Activated T-helper 1 cell treated with anti-CD3 and anti-CD28 coated beads, Interleukin-12 subunit alpha, Interleukin-12 subunit beta, Interleukin-2, Interleukin-4 antibody, amounts not matched to agents 30 ng/mL and 10 ng/mL and 1 ng/mL, durations not matched to agents 14 hours and 24 hours and 36 hours (primary cell): Measurements from ENCODE around the gene PDLIM5. TPM values are rescaled to one million over a fixed set of nuclear protein-coding genes. Genes with fewer than 3 reads are reported as not detected.
"Not testable (repeated sequence)": the region's sequence is repeated elsewhere in the genome, so short reads cannot be mapped to it uniquely, and the experiment has no call there.

Experiments
- DNase-seq: peaks from one replicate; pipeline ENCODE4 v3.0.0; 2021; ENCODE audit warnings: low spot score
- H3K27ac Mint-ChIP-seq: one replicate; pipeline ENCODE4 v1.8.0; 2021; ENCODE audit warnings: mild to moderate bottlenecking, mixed read lengths
- H3K27me3 Mint-ChIP-seq: one replicate; pipeline ENCODE4 v1.8.0; 2022; ENCODE audit warnings: mild to moderate bottlenecking, moderate library complexity, mixed read lengths; ENCODE audit not compliant: insufficient read depth
- H3K36me3 Mint-ChIP-seq: one replicate; pipeline ENCODE4 v1.8.0; 2021; ENCODE audit warnings: low read depth, mixed read lengths
- H3K4me1 Mint-ChIP-seq: one replicate; pipeline ENCODE4 v1.8.0; 2021; ENCODE audit warnings: low read depth, mixed read lengths
- H3K4me3 Mint-ChIP-seq: one replicate; pipeline ENCODE4 v1.8.0; 2021; ENCODE audit warnings: mild to moderate bottlenecking, moderate library complexity, mixed read lengths
- H3K9me3 Mint-ChIP-seq: one replicate; pipeline ENCODE4 v1.8.0; 2021; ENCODE audit warnings: mixed read lengths
- intact Hi-C: fragments of 100-400 bp; cut with micrococcal nuclease; formaldehyde crosslinking; loops from one replicate; pipeline ENCODE4 v1.15.1; 2024
- total RNA-seq: library from RNA; stranded (reverse); gene quantifications from 2 replicates; pipeline ENCODE4 v1.2.3, GENCODE V29; 2022

Gene PDLIM5
- total RNA-seq, 1 donor from 2014 or later = 20.6 TPM

GRCh38 chr4:94654714-94655113, 203.0 kb downstream of the PDLIM5 start:
- intact Hi-C loops = no loop called here
- H3K9me3 Mint-ChIP-seq = no peaks in the 10 kb centered on the region
- H3K27ac Mint-ChIP-seq = no peak overlapping the region
- no peaks in the 10 kb centered on the region for H3K4me1 Mint-ChIP-seq
- DNase-seq = no peak
- H3K27me3 Mint-ChIP-seq = no peaks in the 10 kb centered on the region
- no peak overlapping the region for H3K4me3 Mint-ChIP-seq
- H3K36me3 Mint-ChIP-seq = no peaks in the 10 kb centered on the region

GRCh38 chr4:94660614-94661013, 208.9 kb downstream of the PDLIM5 start:
- H3K27ac Mint-ChIP-seq = no peak overlapping the region
- no peaks in the 10 kb centered on the region for H3K9me3 Mint-ChIP-seq
- H3K36me3 Mint-ChIP-seq = no peaks in the 10 kb centered on the region
- intact Hi-C loops = no loop called here
- H3K4me3 Mint-ChIP-seq = no peak overlapping the region
- no peaks in the 10 kb centered on the region for H3K27me3 Mint-ChIP-seq
- no peak for DNase-seq
- H3K4me1 Mint-ChIP-seq = no peaks in the 10 kb centered on the region

GRCh38 chr4:94665021-94665420, 213.3 kb downstream of the PDLIM5 start:
- H3K4me1 Mint-ChIP-seq, H3K27me3 Mint-ChIP-seq, intact Hi-C loops, H3K9me3 Mint-ChIP-seq, H3K27ac Mint-ChIP-seq, H3K36me3 Mint-ChIP-seq, H3K4me3 Mint-ChIP-seq, DNase-seq: not testable (repeated sequence)

GRCh38 chr4:94665500-94666404, 214.0 kb downstream of the PDLIM5 start:
- intact Hi-C loops = no loop called here
- no peaks in the 10 kb centered on the region for H3K4me1 Mint-ChIP-seq
- H3K9me3 Mint-ChIP-seq = no peaks in the 10 kb centered on the region
- DNase-seq = no peak
- no peaks in the 10 kb centered on the region for H3K36me3 Mint-ChIP-seq
- no peaks in the 10 kb centered on the region for H3K27me3 Mint-ChIP-seq
- H3K4me3 Mint-ChIP-seq = no peak overlapping the region
- H3K27ac Mint-ChIP-seq = no peak overlapping the region

GRCh38 chr4:94668724-94669123, 217.0 kb downstream of the PDLIM5 start:
- no peak for DNase-seq
- Mint-ChIP-seq H3K9me3 (no peaks in the 10 kb centered on the region), H3K27ac (no peak overlapping the region), H3K27me3 (no peaks in the 10 kb centered on the region), H3K4me1 (no peaks in the 10 kb centered on the region), H3K4me3 (no peak overlapping the region), H3K36me3 (no peaks in the 10 kb centered on the region)
- intact Hi-C loops = no loop called here

- no peak for DNase-seq
- Mint-ChIP-seq H3K36me3 (no peaks in the 10 kb centered on the region), H3K27me3 (peaks cover 4% of the 10 kb centered on the region), H3K27ac (no peak overlapping the region), H3K9me3 (no peaks in the 10 kb centered on the region), H3K4me3 (no peak overlapping the region), H3K4me1 (no peaks in the 10 kb centered on the region)
- intact Hi-C loops = no loop called here
Observed at GRCh38 chr4:94669672-94670664, 218.2 kb downstream of the PDLIM5 start.

- Mint-ChIP-seq H3K9me3 (no peaks in the 10 kb centered on the region), H3K27me3 (peaks cover 7% of the 10 kb centered on the region), H3K36me3 (no peaks in the 10 kb centered on the region), H3K4me1 (no peaks in the 10 kb centered on the region), H3K27ac (no peak overlapping the region), H3K4me3 (no peak overlapping the region)
- DNase-seq = no peak
- intact Hi-C loops = no loop called here
Observed at GRCh38 chr4:94671113-94671512, 219.4 kb downstream of the PDLIM5 start.

- Mint-ChIP-seq H3K27me3 (peaks cover 7% of the 10 kb centered on the region), H3K4me3 (no peak overlapping the region), H3K27ac (no peak overlapping the region), H3K9me3 (no peaks in the 10 kb centered on the region), H3K36me3 (no peaks in the 10 kb centered on the region), H3K4me1 (no peaks in the 10 kb centered on the region)
- intact Hi-C loops = no loop called here
- DNase-seq = no peak
Observed at GRCh38 chr4:94673961-94674360, 222.2 kb downstream of the PDLIM5 start.

GRCh38 chr4:94676970-94677369, 225.2 kb downstream of the PDLIM5 start:
- Mint-ChIP-seq H3K4me1 (no peaks in the 10 kb centered on the region), H3K27ac (no peak overlapping the region), H3K9me3 (no peaks in the 10 kb centered on the region), H3K27me3 (peaks cover 7% of the 10 kb centered on the region), H3K4me3 (no peak overlapping the region), H3K36me3 (no peaks in the 10 kb centered on the region)
- intact Hi-C loops = no loop called here
- no peak for DNase-seq

- DNase-seq = no peak
- Mint-ChIP-seq H3K36me3 (no peaks in the 10 kb centered on the region), H3K9me3 (no peaks in the 10 kb centered on the region), H3K4me1 (no peaks in the 10 kb centered on the region), H3K4me3 (no peak overlapping the region), H3K27ac (no peak overlapping the region), H3K27me3 (peaks cover 7% of the 10 kb centered on the region)
- intact Hi-C loops = no loop called here
Observed at GRCh38 chr4:94678896-94679295, 227.2 kb downstream of the PDLIM5 start.

GRCh38 chr4:94680176-94680862, 228.6 kb downstream of the PDLIM5 start:
- intact Hi-C loops = no loop called here

GRCh38 chr4:94686086-94686485, 234.3 kb downstream of the PDLIM5 start:
- DNase-seq = no peak
- no peaks in the 10 kb centered on the region for H3K36me3 Mint-ChIP-seq
- H3K27ac Mint-ChIP-seq = no peak overlapping the region
- no peaks in the 10 kb centered on the region for H3K4me1 Mint-ChIP-seq
- H3K27me3 Mint-ChIP-seq = peaks cover 2% of the 10 kb centered on the region
- intact Hi-C loops = no loop called here
- H3K9me3 Mint-ChIP-seq = no peaks in the 10 kb centered on the region
- H3K4me3 Mint-ChIP-seq = no peak overlapping the region

More at GRCh38 chr4:94680176-94680862, 228.6 kb downstream of the PDLIM5 start:
- no peaks in the 10 kb centered on the region for H3K36me3 Mint-ChIP-seq
- DNase-seq = no peak
- H3K27me3 Mint-ChIP-seq = peaks cover 4% of the 10 kb centered on the region
- no peaks in the 10 kb centered on the region for H3K9me3 Mint-ChIP-seq
- H3K27ac Mint-ChIP-seq = no peak overlapping the region
- H3K4me1 Mint-ChIP-seq = no peaks in the 10 kb centered on the region
- no peak overlapping the region for H3K4me3 Mint-ChIP-seq
